Bronchial epithelial cell (primary cell): ENCODE results near the gene IGF1R. TPM values are rescaled to one million over a fixed set of nuclear protein-coding genes. Genes with fewer than 3 reads are reported as not detected.

ENCODE experiments used
- DNase-seq: peaks from one replicate; pipeline ENCODE4 v3.0.0-alpha.2; 2010; ENCODE audit warnings: low read depth
- FAIRE-seq: peaks from 2 replicates; lab custom pipeline; 2011; peaks lifted over from hg19 to GRCh38; lab: Jason Lieb, UNC
- H3K27me3 ChIP-seq: 2 replicates; pipeline ENCODE4 v1.5.1; 2011; ENCODE audit warnings: low read length; ENCODE audit not compliant: control insufficient read depth, insufficient read depth
- H3K36me3 ChIP-seq: 2 replicates; pipeline ENCODE4 v1.5.1; 2011; ENCODE audit warnings: low read length; ENCODE audit not compliant: control insufficient read depth, insufficient read depth
- H3K4me3 ChIP-seq: 2 replicates; pipeline ENCODE4 v1.5.1; 2011; ENCODE audit warnings: mild to moderate bottlenecking, low read depth, low read length, control low read depth
- total RNA-seq: library from RNA; depleted of rRNA; stranded (reverse); fragments of >200 nt; gene quantifications from 2 replicates; pipeline ENCODE4 v1.2.1, GENCODE V29; 2014
- TF ChIP-seq, protein P1 (sequence below): IDR thresholded peaks from 2 replicates; pipeline ENCODE4 v1.5.1; 2011; ENCODE audit warnings: mild to moderate bottlenecking, moderate library complexity, low read length, control low read depth, inconsistent platforms; ENCODE audit not compliant: insufficient read depth, severe bottlenecking

IGF1R gene
- total RNA-seq, 1 donor from 2014 or later, result 39.5 TPM

DNA sequence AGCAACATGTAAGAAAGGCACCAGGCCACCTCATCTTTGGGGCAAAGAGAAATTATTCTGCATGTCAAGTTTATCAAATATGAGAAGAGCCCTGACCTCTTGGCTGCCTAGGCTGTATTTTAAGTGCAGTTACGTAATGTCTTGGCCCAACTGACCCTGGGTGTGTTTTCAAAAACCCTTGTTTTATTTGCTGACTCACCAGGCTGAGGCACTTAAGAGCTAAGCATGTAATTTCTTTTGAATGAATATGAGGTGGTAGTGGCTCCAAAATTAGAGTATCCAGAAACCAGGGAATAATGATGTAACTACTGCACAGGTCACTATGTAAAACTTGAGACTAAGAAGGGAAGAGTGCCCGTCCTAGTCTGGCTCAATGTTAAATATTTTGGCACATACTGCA, 335.0 kb downstream of the IGF1R start:
- no peaks in the 10 kb centered on the region for H3K27me3 ChIP-seq
- DNase-seq (peak; percentile 89), FAIRE-seq (no peak)
- TF ChIP-seq, protein P1, sequence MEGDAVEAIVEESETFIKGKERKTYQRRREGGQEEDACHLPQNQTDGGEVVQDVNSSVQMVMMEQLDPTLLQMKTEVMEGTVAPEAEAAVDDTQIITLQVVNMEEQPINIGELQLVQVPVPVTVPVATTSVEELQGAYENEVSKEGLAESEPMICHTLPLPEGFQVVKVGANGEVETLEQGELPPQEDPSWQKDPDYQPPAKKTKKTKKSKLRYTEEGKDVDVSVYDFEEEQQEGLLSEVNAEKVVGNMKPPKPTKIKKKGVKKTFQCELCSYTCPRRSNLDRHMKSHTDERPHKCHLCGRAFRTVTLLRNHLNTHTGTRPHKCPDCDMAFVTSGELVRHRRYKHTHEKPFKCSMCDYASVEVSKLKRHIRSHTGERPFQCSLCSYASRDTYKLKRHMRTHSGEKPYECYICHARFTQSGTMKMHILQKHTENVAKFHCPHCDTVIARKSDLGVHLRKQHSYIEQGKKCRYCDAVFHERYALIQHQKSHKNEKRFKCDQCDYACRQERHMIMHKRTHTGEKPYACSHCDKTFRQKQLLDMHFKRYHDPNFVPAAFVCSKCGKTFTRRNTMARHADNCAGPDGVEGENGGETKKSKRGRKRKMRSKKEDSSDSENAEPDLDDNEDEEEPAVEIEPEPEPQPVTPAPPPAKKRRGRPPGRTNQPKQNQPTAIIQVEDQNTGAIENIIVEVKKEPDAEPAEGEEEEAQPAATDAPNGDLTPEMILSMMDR, result no peak
- H3K36me3 ChIP-seq, result no peaks in the 10 kb centered on the region
- no peak overlapping the region for H3K4me3 ChIP-seq

DNA sequence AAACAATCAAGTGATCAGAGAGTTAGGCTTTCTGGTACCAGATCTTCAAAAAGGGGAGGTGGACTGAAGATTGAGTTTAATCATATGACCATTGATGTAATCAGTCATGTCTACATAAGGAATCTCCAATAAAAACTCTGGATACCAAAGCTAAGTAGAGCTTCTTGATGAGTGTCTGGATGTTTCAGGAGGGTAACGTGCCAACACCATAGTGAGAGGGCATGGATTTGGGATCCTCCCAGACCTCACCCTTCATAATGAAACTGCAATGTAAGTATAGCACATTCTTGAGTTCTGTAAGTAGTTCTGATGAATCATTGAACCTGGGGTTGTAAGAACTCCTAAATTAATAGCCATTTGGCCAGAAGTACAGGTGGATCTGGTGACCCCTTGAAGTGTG, 337.9 kb downstream of the IGF1R start:
- Histone ChIP-seq H3K27me3 (no peaks in the 10 kb centered on the region), H3K36me3 (no peaks in the 10 kb centered on the region), H3K4me3 (no peak overlapping the region)
- TF ChIP-seq, protein P1, result no peak
- no peak for DNase-seq
- FAIRE-seq, result no peak

DNA sequence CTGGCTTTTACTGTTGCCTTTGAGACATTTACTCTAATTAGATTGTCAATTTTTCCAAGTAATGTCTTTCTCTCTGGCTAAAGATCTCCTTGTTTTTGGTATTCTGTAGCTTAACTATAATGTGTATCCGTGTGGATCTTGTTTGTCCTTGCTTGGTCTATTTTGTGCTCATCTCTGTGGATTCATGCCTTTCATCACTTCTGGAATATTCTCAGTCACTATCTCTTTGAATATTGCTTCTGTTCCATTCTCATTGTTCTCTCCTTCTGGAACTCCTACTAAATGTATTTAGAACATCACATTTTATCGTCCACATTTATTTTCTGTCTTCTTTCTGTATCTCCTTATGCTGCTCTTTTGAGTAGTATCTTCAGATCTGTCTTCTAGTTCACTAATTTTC, 346.6 kb downstream of the IGF1R start:
- Histone ChIP-seq H3K4me3 (no peak overlapping the region), H3K27me3 (no peaks in the 10 kb centered on the region), H3K36me3 (no peaks in the 10 kb centered on the region)
- TF ChIP-seq, protein P1, result no peak
- DNase-seq, result no peak
- FAIRE-seq, result no peak

DNA sequence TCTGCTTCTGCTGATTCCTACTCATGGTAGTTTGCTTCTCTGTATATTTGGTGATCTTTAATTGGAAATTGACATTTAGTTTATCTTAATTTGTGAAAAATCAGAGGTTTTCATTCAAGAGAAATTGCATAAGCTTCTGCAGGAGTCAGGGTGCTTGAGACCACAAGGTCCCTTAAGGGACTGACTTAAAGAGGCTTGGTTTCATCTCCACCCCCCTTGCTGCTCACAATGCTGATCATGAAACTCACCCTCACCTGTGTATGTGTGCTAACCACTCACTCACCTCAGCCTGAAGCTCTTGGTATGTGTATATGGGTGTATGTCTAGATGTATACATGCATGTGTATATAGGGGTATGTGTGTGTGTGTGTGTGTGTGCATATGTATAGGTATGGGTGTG, 347.8 kb downstream of the IGF1R start:
- no peaks in the 10 kb centered on the region for H3K36me3 ChIP-seq
- no peaks in the 10 kb centered on the region for H3K27me3 ChIP-seq
- TF ChIP-seq, protein P1, result no peak
- no peak for DNase-seq
- FAIRE-seq, result no peak
- no peak overlapping the region for H3K4me3 ChIP-seq

DNA sequence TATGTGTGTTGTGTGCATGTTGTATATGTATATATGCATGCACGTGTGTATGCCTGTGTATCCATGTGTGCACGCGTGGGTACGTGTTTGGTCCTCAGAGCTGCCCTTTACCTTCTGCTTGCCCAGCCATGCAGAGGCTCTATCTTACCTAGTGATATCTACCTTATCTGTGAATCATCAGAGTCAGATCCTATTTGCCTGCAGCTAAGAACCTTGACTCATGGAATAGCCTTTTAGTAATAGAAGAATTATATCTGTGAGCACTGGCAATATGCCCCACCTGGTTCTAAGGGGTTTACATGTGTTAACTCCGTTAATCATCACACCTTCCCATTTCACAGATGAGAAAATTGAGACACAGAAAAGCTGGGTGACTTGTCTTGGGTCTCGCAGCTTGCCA, 348.3 kb downstream of the IGF1R start:
- no peak for FAIRE-seq
- no peaks in the 10 kb centered on the region for H3K36me3 ChIP-seq
- no peak overlapping the region for H3K4me3 ChIP-seq
- TF ChIP-seq, protein P1, result no peak
- no peaks in the 10 kb centered on the region for H3K27me3 ChIP-seq
- DNase-seq, result peak; percentile 80

DNA sequence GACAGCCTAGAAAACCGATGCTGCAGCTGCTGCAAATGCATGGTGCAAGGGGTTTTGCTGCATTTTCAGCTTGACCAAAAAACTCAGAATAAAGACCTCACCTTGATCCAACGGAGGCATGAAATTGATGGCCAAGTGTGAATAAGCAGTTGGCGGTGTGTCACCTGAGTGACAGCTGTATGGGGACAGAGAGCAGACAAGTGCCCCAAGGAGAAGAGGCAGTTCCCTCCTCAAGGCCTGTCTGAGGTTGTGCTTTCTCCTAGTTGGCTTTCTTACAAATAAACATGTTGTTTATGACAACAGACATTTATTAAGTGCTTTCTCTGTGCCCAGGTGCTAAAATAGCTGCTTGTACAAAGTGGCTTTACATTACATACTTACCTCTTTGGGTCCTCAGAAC, 349.0 kb downstream of the IGF1R start:
- Histone ChIP-seq H3K36me3 (no peaks in the 10 kb centered on the region), H3K4me3 (no peak overlapping the region), H3K27me3 (no peaks in the 10 kb centered on the region)
- no peak for FAIRE-seq
- TF ChIP-seq, protein P1, result no peak
- DNase-seq, result no peak
